ENCODE results near the gene TUBA8.

TUBA8 gene

DNA sequence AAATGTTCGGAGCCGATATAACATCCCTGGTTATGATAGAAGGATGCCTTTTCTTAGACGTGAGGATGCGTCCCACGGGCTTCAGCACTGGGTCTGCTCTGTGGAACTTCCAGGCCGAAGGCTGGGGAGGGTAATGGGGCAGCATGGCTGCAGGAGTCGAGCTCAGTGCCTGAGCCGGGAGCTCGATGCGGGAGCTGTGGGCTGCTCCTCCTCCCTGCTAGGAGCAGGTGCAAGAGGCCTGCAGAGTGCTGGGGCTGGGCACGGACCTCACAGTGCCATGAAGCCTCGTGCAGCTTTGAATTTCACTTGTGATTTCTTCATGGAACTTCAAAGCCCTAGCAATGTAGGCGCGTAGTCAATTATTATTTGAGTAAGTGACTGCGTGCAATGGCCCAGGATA is 6.0 kb downstream of the TUBA8 start:
- TF ChIP-seq GABPA (IDR thresholded peaks at IDR 0.05; ENCODE audit: low read depth) (no peak), REST (IDR thresholded peaks at IDR 0.05; ENCODE audit: insufficient replicate concordance, low read depth) (no peak), POLR2AphosphoS5 (IDR thresholded peaks at IDR 0.05; ENCODE audit: low read depth) (no peak), SPI1 (IDR thresholded peaks at IDR 0.05; ENCODE audit: borderline replicate concordance, low read depth) (no peak)
- TF ChIP-seq, protein P1, sequence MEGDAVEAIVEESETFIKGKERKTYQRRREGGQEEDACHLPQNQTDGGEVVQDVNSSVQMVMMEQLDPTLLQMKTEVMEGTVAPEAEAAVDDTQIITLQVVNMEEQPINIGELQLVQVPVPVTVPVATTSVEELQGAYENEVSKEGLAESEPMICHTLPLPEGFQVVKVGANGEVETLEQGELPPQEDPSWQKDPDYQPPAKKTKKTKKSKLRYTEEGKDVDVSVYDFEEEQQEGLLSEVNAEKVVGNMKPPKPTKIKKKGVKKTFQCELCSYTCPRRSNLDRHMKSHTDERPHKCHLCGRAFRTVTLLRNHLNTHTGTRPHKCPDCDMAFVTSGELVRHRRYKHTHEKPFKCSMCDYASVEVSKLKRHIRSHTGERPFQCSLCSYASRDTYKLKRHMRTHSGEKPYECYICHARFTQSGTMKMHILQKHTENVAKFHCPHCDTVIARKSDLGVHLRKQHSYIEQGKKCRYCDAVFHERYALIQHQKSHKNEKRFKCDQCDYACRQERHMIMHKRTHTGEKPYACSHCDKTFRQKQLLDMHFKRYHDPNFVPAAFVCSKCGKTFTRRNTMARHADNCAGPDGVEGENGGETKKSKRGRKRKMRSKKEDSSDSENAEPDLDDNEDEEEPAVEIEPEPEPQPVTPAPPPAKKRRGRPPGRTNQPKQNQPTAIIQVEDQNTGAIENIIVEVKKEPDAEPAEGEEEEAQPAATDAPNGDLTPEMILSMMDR (IDR thresholded peaks at IDR 0.05; ENCODE audit: insufficient read depth, low read length) = no peak
- no peak overlapping the region for H3K4me3 ChIP-seq (replicated peaks; ENCODE audit: insufficient read depth, low read length)
- no peak for DNase-seq (ENCODE audit: low read depth in 1 of 2, low spot score in 1 of 2)
- H3K27me3 ChIP-seq (ENCODE audit: insufficient read depth, poor library complexity, severe bottlenecking) = peaks cover 6% of the 10 kb centered on the region
- no peak overlapping the region for H3K27ac ChIP-seq (replicated peaks)

DNA sequence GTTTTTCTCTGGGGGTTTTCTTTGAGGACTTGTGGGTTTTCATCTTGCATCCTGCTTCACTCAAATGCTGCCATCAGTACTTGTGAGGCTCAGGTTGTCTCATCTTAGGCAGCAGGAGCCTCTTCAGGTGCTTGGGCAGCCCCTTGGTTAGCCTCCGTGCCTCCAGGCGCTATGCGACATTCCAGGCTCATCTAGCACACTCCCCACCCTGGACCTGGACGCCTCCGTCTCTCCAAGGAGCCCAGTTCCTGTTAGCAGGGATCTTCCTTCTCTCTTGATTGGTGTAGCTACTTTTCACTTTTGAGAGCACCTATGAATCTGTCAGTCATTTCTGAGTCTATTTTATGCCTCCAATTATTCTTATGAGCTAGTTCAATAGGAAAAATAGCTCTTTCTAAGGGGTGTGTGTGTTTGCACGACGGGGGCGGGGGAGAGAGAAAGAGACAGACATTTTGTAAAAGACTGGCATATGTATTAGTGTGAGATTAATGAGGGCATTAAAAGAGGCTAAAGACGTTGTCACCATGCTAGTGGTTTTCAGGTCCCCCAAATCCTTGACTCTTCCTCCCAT is 7.8 kb downstream of the TUBA8 start:
- DNase-seq (ENCODE audit: low read depth in 1 of 2, low spot score in 1 of 2) = no peak
- Histone ChIP-seq H3K27me3 (ENCODE audit: insufficient read depth, poor library complexity, severe bottlenecking) (no peaks in the 10 kb centered on the region), H3K27ac (replicated peaks) (no peak overlapping the region), H3K4me3 (replicated peaks; ENCODE audit: insufficient read depth, low read length) (no peak overlapping the region)
- TF ChIP-seq REST (IDR thresholded peaks at IDR 0.05; ENCODE audit: insufficient replicate concordance, low read depth) = no peak
- no peak for TF ChIP-seq POLR2AphosphoS5 (IDR thresholded peaks at IDR 0.05; ENCODE audit: low read depth)
- TF ChIP-seq GABPA (IDR thresholded peaks at IDR 0.05; ENCODE audit: low read depth) = no peak
- TF ChIP-seq, protein P1 (IDR thresholded peaks at IDR 0.05; ENCODE audit: insufficient read depth, low read length) = no peak
- no peak for TF ChIP-seq SPI1 (IDR thresholded peaks at IDR 0.05; ENCODE audit: borderline replicate concordance, low read depth)

GRCh38 chr22:18119409-18120110 is 9.0 kb downstream of the TUBA8 start:
- H3K27me3 ChIP-seq (ENCODE audit: insufficient read depth, poor library complexity, severe bottlenecking) = no peaks in the 10 kb centered on the region
- no peak overlapping the region for H3K4me3 ChIP-seq (replicated peaks; ENCODE audit: insufficient read depth, low read length)
- H3K27ac ChIP-seq (replicated peaks) = no peak overlapping the region
- no peak for TF ChIP-seq GABPA (IDR thresholded peaks at IDR 0.05; ENCODE audit: low read depth)
- no peak for TF ChIP-seq REST (IDR thresholded peaks at IDR 0.05; ENCODE audit: insufficient replicate concordance, low read depth)
- TF ChIP-seq, protein P1 (IDR thresholded peaks at IDR 0.05; ENCODE audit: insufficient read depth, low read length) = no peak
- no peak for DNase-seq (ENCODE audit: low read depth in 1 of 2, low spot score in 1 of 2)
